ENCODE data around the gene MED15.
"Not testable (repeated sequence)": the region's sequence is repeated elsewhere in the genome, so short reads cannot be mapped to it uniquely, and the experiment has no call there.

MED15 gene

GRCh38 chr22:20585639-20586402 is 78.4 kb downstream of the MED15 start:
- Histone ChIP-seq H3K4me1 (ENCODE audit: control insufficient read depth, insufficient read depth, low read length) (no peaks in the 10 kb centered on the region), H3K4me2 (ENCODE audit: low read length) (no peak overlapping the region), H3K4me3 (ENCODE audit: low read length) (no peak overlapping the region), H3K27me3 (ENCODE audit: control insufficient read depth, insufficient read depth, low read length) (no peaks in the 10 kb centered on the region), H3K36me3 (ENCODE audit: insufficient read depth, low read length) (peaks cover 63% of the 10 kb centered on the region), H3K9ac (ENCODE audit: low read depth, low read length) (no peak overlapping the region), H3K9me3 (replicated peaks; ENCODE audit: low read length) (no peaks in the 10 kb centered on the region)

GRCh38 chr22:20586403-20586745 is 79.0 kb downstream of the MED15 start:
- peaks cover 62% of the 10 kb centered on the region for H3K36me3 ChIP-seq (ENCODE audit: insufficient read depth, low read length)
- H3K4me1 ChIP-seq (ENCODE audit: control insufficient read depth, insufficient read depth, low read length): no peaks in the 10 kb centered on the region
- no peak overlapping the region for H3K9ac ChIP-seq (ENCODE audit: low read depth, low read length)
- H3K9me3 ChIP-seq (replicated peaks; ENCODE audit: low read length): no peaks in the 10 kb centered on the region
- no peak overlapping the region for H3K4me2 ChIP-seq (ENCODE audit: low read length)
- no peaks in the 10 kb centered on the region for H3K27me3 ChIP-seq (ENCODE audit: control insufficient read depth, insufficient read depth, low read length)
- no peak overlapping the region for H3K4me3 ChIP-seq (ENCODE audit: low read length)

- Histone ChIP-seq H3K9me3 (replicated peaks; ENCODE audit: low read length) (no peaks in the 10 kb centered on the region), H3K9ac (ENCODE audit: low read depth, low read length) (no peak overlapping the region), H3K4me3 (ENCODE audit: low read length) (no peak overlapping the region), H3K4me2 (ENCODE audit: low read length) (no peak overlapping the region), H3K27me3 (ENCODE audit: control insufficient read depth, insufficient read depth, low read length) (no peaks in the 10 kb centered on the region), H3K4me1 (ENCODE audit: control insufficient read depth, insufficient read depth, low read length) (no peaks in the 10 kb centered on the region), H3K36me3 (ENCODE audit: insufficient read depth, low read length) (peaks cover 57% of the 10 kb centered on the region)
Observed at GRCh38 chr22:20587206-20587958, 80.0 kb downstream of the MED15 start.

- H3K4me1 ChIP-seq (ENCODE audit: control insufficient read depth, insufficient read depth, low read length): no peaks in the 10 kb centered on the region
- no peak overlapping the region for H3K4me3 ChIP-seq (ENCODE audit: low read length)
- H3K27me3 ChIP-seq (ENCODE audit: control insufficient read depth, insufficient read depth, low read length): no peaks in the 10 kb centered on the region
- H3K9me3 ChIP-seq (replicated peaks; ENCODE audit: low read length): no peaks in the 10 kb centered on the region
- no peak overlapping the region for H3K4me2 ChIP-seq (ENCODE audit: low read length)
- no peak overlapping the region for H3K9ac ChIP-seq (ENCODE audit: low read depth, low read length)
- peaks cover 49% of the 10 kb centered on the region for H3K36me3 ChIP-seq (ENCODE audit: insufficient read depth, low read length)
Observed at GRCh38 chr22:20588092-20588842, 80.9 kb downstream of the MED15 start.

- H3K36me3 ChIP-seq (ENCODE audit: insufficient read depth, low read length): peaks cover 42% of the 10 kb centered on the region
- no peak overlapping the region for H3K4me2 ChIP-seq (ENCODE audit: low read length)
- no peaks in the 10 kb centered on the region for H3K9me3 ChIP-seq (replicated peaks; ENCODE audit: low read length)
- no peak overlapping the region for H3K9ac ChIP-seq (ENCODE audit: low read depth, low read length)
- no peaks in the 10 kb centered on the region for H3K4me1 ChIP-seq (ENCODE audit: control insufficient read depth, insufficient read depth, low read length)
- H3K27me3 ChIP-seq (ENCODE audit: control insufficient read depth, insufficient read depth, low read length): no peaks in the 10 kb centered on the region
- no peak overlapping the region for H3K4me3 ChIP-seq (ENCODE audit: low read length)
Observed at GRCh38 chr22:20588843-20589581, 81.6 kb downstream of the MED15 start.

DNA sequence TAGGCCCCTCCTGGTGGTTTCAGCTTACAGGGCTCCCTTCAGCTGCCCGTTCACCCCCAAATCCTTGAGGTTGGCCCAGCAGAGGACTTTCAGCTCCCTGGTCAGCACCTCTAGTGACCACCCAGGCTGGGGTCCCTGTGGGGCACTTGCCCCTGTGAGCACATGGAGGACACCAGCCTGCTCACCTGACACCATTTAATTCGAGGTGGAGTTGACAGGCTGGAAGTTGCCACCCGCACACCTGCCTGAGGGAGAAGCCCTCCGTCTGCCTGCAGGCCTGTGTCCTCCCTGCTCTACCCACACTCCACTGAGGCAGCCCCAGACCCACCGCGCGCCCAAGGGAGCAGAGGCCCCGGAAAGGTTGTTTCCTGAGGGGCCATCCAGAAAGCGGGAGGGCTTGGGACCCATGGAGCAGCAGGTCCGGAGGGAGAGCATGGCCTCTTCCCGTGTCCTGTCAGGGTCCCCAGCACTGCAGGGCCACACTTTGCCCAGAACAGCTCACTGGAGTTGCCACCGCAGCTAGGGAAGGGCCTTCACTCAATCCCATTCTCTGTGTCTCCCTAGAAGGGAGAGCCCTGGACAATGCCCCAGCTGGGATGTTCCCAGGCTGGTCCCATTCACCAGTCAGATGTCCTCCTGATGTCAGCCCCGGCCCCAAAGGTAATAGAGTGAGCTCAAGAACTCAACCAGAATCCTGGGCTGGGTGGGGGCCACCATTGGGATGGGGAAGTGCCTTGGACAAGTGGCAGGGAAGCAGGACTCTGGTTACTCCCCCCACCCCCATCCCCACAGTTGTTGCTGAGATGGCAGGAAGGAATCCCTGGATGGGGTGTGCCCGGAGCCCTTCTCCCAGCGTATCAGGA is 82.4 kb downstream of the MED15 start:
- H3K9ac ChIP-seq (ENCODE audit: low read depth, low read length): no peak overlapping the region
- no peaks in the 10 kb centered on the region for H3K4me1 ChIP-seq (ENCODE audit: control insufficient read depth, insufficient read depth, low read length)
- no peak overlapping the region for H3K4me3 ChIP-seq (ENCODE audit: low read length)
- H3K36me3 ChIP-seq (ENCODE audit: insufficient read depth, low read length): peaks cover 33% of the 10 kb centered on the region
- no peaks in the 10 kb centered on the region for H3K9me3 ChIP-seq (replicated peaks; ENCODE audit: low read length)
- H3K27me3 ChIP-seq (ENCODE audit: control insufficient read depth, insufficient read depth, low read length): no peaks in the 10 kb centered on the region
- H3K4me2 ChIP-seq (ENCODE audit: low read length): no peak overlapping the region

DNA sequence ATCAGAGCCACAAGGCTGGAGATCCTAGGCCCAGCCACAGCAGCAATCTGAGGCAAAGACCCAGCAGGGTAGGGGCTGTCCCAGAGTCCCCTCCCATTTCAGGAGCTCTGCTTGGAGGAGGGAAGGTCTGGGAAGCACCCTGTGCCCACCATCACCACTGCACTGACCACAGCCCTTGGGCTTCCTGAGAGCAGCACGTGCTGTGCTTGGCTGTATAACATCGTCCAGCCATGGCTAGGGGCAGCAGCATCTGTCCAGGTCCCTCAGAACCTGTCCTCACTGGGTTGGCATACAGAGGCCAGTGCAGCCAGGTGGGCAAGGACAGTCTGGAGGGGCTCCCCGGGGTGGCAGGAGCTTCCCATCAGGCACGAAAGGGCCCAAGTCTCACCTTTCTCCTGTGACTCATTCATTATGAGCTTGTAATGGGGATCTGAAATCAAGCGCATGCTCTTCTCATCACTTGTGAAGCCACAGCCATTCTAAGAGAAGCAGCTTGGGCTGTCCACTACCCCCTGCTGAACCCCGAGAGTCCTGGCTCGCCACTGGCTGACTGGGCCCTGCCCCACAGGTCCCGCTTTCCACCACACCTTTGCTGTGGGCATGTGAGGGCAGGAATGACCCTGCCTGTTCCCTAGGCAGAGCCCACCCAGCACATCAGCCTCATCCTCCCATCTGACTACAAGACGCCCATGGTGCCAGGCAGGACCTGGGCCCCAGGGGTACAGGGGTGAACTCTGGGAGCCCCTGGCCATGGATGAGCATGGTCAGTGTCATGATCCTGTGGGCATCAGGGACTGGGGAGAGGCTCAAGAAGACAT is 83.3 kb downstream of the MED15 start:
- no peak overlapping the region for H3K4me3 ChIP-seq (ENCODE audit: low read length)
- peaks cover 5% of the 10 kb centered on the region for H3K27me3 ChIP-seq (ENCODE audit: control insufficient read depth, insufficient read depth, low read length)
- no peaks in the 10 kb centered on the region for H3K9me3 ChIP-seq (replicated peaks; ENCODE audit: low read length)
- no peak overlapping the region for H3K9ac ChIP-seq (ENCODE audit: low read depth, low read length)
- no peaks in the 10 kb centered on the region for H3K4me1 ChIP-seq (ENCODE audit: control insufficient read depth, insufficient read depth, low read length)
- no peak overlapping the region for H3K4me2 ChIP-seq (ENCODE audit: low read length)
- peaks cover 25% of the 10 kb centered on the region for H3K36me3 ChIP-seq (ENCODE audit: insufficient read depth, low read length)

- peaks cover 10% of the 10 kb centered on the region for H3K27me3 ChIP-seq (ENCODE audit: control insufficient read depth, insufficient read depth, low read length)
- H3K36me3 ChIP-seq (ENCODE audit: insufficient read depth, low read length): peaks cover 19% of the 10 kb centered on the region
- H3K9ac ChIP-seq (ENCODE audit: low read depth, low read length): no peak overlapping the region
- no peak overlapping the region for H3K4me3 ChIP-seq (ENCODE audit: low read length)
- H3K4me2 ChIP-seq (ENCODE audit: low read length): no peak overlapping the region
- no peaks in the 10 kb centered on the region for H3K4me1 ChIP-seq (ENCODE audit: control insufficient read depth, insufficient read depth, low read length)
- H3K9me3 ChIP-seq (replicated peaks; ENCODE audit: low read length): no peaks in the 10 kb centered on the region
Observed at GRCh38 chr22:20591295-20591645, 83.9 kb downstream of the MED15 start.

- H3K9ac ChIP-seq (ENCODE audit: low read depth, low read length): no peak overlapping the region
- no peak overlapping the region for H3K4me2 ChIP-seq (ENCODE audit: low read length)
- peaks cover 10% of the 10 kb centered on the region for H3K27me3 ChIP-seq (ENCODE audit: control insufficient read depth, insufficient read depth, low read length)
- no peaks in the 10 kb centered on the region for H3K9me3 ChIP-seq (replicated peaks; ENCODE audit: low read length)
- H3K36me3 ChIP-seq (ENCODE audit: insufficient read depth, low read length): peaks cover 14% of the 10 kb centered on the region
- H3K4me1 ChIP-seq (ENCODE audit: control insufficient read depth, insufficient read depth, low read length): no peaks in the 10 kb centered on the region
- no peak overlapping the region for H3K4me3 ChIP-seq (ENCODE audit: low read length)
Observed at GRCh38 chr22:20591660-20592310, 84.4 kb downstream of the MED15 start.

- H3K36me3 ChIP-seq (ENCODE audit: insufficient read depth, low read length); H3K4me3 ChIP-seq (ENCODE audit: low read length); H3K4me2 ChIP-seq (ENCODE audit: low read length); H3K9me3 ChIP-seq (replicated peaks; ENCODE audit: low read length); H3K9ac ChIP-seq (ENCODE audit: low read depth, low read length); H3K4me1 ChIP-seq (ENCODE audit: control insufficient read depth, insufficient read depth, low read length): not testable (repeated sequence)
- H3K27me3 ChIP-seq (ENCODE audit: control insufficient read depth, insufficient read depth, low read length): peaks cover 12% of the 10 kb centered on the region
Observed at GRCh38 chr22:20594038-20594437, 86.6 kb downstream of the MED15 start.
